K562 (cell line): Measurements from ENCODE around the gene TIPIN.

ENCODE experiments used
- EGR1 ChIP-seq: fragments of 450-650 bp; conservative IDR thresholded peaks from 2 replicates; pipeline ENCODE4 v1.6.1; 2017; ENCODE audit warnings: mild to moderate bottlenecking
- FOS ChIP-seq: IDR thresholded peaks from 3 replicates; pipeline ENCODE4 v1.6.1; 2011; ENCODE audit not compliant: insufficient read length; ENCODE audit errors: extremely low read depth
- FOXJ3 ChIP-seq: sonication (generic); formaldehyde crosslinking; IDR thresholded peaks from 2 replicates; pipeline ENCODE4 v1.4.0; 2020; ENCODE audit warnings: mild to moderate bottlenecking, missing genetic modification reagents
- IFI16 ChIP-seq: fragments of 250-450 bp; sonication (Bioruptor Pico); IDR thresholded peaks from 2 replicates; pipeline ENCODE4 v2.1.2; 2022; ENCODE audit warnings: mild to moderate bottlenecking, inconsistent platforms
- JUND ChIP-seq, 2 experiments: IDR thresholded peaks; 2 replicates in 1 of 2; 3 replicates in 1 of 2; pipeline ENCODE4 v1.6.1; 2011; ENCODE audit warnings: borderline replicate concordance in 2 of 2, low read depth in 2 of 2, low read length in 2 of 2, improper control_type of control experiment in 1 of 2, missing biosample characterization in 1 of 2, missing genetic modification characterization in 1 of 2, missing genetic modification reagents in 1 of 2
- LARP7 ChIP-seq: fragments of 450-650 bp; IDR thresholded peaks from 2 replicates; pipeline ENCODE4 v1.6.1; 2016
- NCOA4 ChIP-seq: fragments of 450-650 bp; IDR thresholded peaks from 2 replicates; pipeline ENCODE4 v1.6.1; 2018; ENCODE audit warnings: mild to moderate bottlenecking; ENCODE audit not compliant: partially characterized antibody
- RAD21 ChIP-seq, 2 experiments: fragments of 250-450 bp in 1 of 2; fragments of 450-650 bp in 1 of 2; sonication (Bioruptor Pico) in 1 of 2; formaldehyde crosslinking in 1 of 2; IDR thresholded peaks in 1 of 2; conservative IDR thresholded peaks in 1 of 2; 2 replicates each; pipeline versions ENCODE4 v1.4.0 to v1.8.0; 2020 to 2022; ENCODE audit warnings: mild to moderate bottlenecking in 2 of 2, moderate library complexity in 1 of 2
- ZBTB8A ChIP-seq: fragments of 450-650 bp; IDR thresholded peaks from 2 replicates; pipeline ENCODE4 v1.6.1; 2018; ENCODE audit warnings: mild to moderate bottlenecking, moderate library complexity; ENCODE audit not compliant: partially characterized antibody
- ZNF239 ChIP-seq: fragments of 250-450 bp; sonication (Bioruptor Pico); IDR thresholded peaks from 2 replicates; pipeline ENCODE4 v1.4.0; 2020; ENCODE audit warnings: mild to moderate bottlenecking
- TF ChIP-seq, protein P1 (sequence below), 3 experiments: IDR thresholded peaks in 2 of 3; conservative IDR thresholded peaks in 1 of 3; 2 replicates each; pipeline ENCODE4 v1.5.1; 2011 to 2012; ENCODE audit warnings: low read length in 3 of 3, mild to moderate bottlenecking in 3 of 3, control low read depth in 2 of 3, improper control_type of control experiment in 1 of 3, inconsistent platforms in 1 of 3, low read depth in 1 of 3, mixed read lengths in 1 of 3, moderate library complexity in 1 of 3; ENCODE audit not compliant: insufficient read depth in 2 of 3
- TF ChIP-seq, protein P2 (sequence below): fragments of 450-650 bp; IDR thresholded peaks from 2 replicates; pipeline ENCODE4 v1.6.1; 2016; ENCODE audit warnings: low read depth
- TF ChIP-seq, protein P3 (sequence below): IDR thresholded peaks from 2 replicates; pipeline ENCODE4 v1.6.1; 2014; ENCODE audit warnings: antibody characterized with exemption
- TF ChIP-seq, protein P4 (sequence below): sonication (generic); formaldehyde crosslinking; IDR thresholded peaks from 2 replicates; pipeline ENCODE4 v1.8.1; 2023; ENCODE audit warnings: mild to moderate bottlenecking, missing genetic modification reagents

DNA sequence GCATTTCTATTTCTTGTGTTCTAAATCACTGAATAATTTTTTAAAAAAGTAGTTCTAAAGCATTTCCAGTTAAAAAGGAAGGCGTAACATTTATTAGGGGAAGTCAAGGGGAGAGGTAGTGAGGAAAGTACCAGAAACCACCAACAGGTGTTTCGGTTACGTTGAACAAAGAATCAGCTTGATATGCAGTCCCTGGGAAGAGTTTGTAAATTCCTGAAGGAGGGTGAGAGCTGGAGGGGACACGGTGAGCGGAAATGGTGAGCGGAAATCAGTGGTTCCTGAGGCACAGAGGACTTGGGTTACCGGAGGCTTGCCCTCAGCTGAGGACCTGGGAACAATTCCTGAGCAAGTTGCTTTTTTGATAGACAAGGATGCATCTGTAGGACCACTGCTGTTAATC lies 48.0 kb upstream of the TIPIN start:
- TF ChIP-seq, protein P1, sequence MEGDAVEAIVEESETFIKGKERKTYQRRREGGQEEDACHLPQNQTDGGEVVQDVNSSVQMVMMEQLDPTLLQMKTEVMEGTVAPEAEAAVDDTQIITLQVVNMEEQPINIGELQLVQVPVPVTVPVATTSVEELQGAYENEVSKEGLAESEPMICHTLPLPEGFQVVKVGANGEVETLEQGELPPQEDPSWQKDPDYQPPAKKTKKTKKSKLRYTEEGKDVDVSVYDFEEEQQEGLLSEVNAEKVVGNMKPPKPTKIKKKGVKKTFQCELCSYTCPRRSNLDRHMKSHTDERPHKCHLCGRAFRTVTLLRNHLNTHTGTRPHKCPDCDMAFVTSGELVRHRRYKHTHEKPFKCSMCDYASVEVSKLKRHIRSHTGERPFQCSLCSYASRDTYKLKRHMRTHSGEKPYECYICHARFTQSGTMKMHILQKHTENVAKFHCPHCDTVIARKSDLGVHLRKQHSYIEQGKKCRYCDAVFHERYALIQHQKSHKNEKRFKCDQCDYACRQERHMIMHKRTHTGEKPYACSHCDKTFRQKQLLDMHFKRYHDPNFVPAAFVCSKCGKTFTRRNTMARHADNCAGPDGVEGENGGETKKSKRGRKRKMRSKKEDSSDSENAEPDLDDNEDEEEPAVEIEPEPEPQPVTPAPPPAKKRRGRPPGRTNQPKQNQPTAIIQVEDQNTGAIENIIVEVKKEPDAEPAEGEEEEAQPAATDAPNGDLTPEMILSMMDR (IDR thresholded peaks at IDR 0.05 in 2 of 3, conservative IDR thresholded peaks at IDR 0.05 in 1 of 3; ENCODE audit: insufficient read depth in 2 of 3, low read depth in 1 of 3, low read length in 3 of 3), result no peak
- no peak for TF ChIP-seq JUND (IDR thresholded peaks at IDR 0.05; ENCODE audit: borderline replicate concordance, low read depth, low read length)
- TF ChIP-seq JUND (tag; IDR thresholded peaks at IDR 0.05; ENCODE audit: borderline replicate concordance, low read depth, low read length), result no peak
- no peak for TF ChIP-seq FOS
- TF ChIP-seq, protein P2, sequence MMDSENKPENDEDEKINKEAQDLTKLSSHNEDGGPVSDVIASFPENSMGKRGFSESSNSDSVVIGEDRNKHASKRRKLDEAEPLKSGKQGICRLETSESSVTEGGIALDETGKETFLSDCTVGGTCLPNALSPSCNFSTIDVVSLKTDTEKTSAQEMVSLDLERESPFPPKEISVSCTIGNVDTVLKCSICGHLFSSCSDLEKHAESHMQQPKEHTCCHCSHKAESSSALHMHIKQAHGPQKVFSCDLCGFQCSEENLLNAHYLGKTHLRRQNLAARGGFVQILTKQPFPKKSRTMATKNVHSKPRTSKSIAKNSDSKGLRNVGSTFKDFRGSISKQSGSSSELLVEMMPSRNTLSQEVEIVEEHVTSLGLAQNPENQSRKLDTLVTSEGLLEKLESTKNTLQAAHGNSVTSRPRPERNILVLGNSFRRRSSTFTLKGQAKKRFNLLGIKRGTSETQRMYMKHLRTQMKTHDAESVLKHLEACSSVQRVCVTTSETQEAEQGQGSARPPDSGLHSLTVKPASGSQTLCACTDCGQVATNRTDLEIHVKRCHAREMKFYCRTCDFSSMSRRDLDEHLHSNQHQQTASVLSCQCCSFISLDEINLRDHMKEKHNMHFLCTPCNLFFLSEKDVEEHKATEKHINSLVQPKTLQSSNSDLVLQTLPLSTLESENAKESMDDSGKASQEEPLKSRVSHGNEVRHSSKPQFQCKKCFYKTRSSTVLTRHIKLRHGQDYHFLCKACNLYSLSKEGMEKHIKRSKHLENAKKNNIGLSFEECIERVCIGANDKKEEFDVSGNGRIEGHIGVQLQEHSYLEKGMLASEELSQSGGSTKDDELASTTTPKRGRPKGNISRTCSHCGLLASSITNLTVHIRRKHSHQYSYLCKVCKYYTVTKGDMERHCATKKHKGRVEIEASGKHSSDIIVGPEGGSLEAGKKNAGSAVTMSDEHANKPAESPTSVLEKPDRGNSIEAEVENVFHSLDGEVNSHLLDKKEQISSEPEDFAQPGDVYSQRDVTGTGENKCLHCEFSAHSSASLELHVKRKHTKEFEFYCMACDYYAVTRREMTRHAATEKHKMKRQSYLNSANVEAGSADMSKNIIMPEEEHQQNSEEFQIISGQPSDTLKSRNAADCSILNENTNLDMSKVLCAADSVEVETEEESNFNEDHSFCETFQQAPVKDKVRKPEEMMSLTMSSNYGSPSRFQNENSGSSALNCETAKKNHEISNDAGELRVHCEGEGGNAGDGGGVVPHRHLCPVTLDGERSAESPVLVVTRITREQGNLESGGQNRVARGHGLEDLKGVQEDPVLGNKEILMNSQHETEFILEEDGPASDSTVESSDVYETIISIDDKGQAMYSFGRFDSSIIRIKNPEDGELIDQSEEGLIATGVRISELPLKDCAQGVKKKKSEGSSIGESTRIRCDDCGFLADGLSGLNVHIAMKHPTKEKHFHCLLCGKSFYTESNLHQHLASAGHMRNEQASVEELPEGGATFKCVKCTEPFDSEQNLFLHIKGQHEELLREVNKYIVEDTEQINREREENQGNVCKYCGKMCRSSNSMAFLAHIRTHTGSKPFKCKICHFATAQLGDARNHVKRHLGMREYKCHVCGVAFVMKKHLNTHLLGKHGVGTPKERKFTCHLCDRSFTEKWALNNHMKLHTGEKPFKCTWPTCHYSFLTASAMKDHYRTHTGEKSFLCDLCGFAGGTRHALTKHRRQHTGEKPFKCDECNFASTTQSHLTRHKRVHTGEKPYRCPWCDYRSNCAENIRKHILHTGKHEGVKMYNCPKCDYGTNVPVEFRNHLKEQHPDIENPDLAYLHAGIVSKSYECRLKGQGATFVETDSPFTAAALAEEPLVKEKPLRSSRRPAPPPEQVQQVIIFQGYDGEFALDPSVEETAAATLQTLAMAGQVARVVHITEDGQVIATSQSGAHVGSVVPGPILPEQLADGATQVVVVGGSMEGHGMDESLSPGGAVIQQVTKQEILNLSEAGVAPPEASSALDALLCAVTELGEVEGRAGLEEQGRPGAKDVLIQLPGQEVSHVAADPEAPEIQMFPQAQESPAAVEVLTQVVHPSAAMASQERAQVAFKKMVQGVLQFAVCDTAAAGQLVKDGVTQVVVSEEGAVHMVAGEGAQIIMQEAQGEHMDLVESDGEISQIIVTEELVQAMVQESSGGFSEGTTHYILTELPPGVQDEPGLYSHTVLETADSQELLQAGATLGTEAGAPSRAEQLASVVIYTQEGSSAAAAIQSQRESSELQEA, result no peak
- TF ChIP-seq EGR1, result no peak
- TF ChIP-seq ZBTB8A, result no peak
- TF ChIP-seq NCOA4, result no peak
- TF ChIP-seq IFI16, result no peak
- no peak for TF ChIP-seq LARP7
- no peak for TF ChIP-seq ZNF239
- TF ChIP-seq FOXJ3 (CRISPR knock-in tag), result no peak
- TF ChIP-seq, protein P3, sequence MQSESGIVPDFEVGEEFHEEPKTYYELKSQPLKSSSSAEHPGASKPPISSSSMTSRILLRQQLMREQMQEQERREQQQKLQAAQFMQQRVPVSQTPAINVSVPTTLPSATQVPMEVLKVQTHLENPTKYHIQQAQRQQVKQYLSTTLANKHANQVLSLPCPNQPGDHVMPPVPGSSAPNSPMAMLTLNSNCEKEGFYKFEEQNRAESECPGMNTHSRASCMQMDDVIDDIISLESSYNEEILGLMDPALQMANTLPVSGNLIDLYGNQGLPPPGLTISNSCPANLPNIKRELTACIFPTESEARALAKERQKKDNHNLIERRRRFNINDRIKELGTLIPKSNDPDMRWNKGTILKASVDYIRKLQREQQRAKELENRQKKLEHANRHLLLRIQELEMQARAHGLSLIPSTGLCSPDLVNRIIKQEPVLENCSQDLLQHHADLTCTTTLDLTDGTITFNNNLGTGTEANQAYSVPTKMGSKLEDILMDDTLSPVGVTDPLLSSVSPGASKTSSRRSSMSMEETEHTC, result no peak
- TF ChIP-seq, protein P4, sequence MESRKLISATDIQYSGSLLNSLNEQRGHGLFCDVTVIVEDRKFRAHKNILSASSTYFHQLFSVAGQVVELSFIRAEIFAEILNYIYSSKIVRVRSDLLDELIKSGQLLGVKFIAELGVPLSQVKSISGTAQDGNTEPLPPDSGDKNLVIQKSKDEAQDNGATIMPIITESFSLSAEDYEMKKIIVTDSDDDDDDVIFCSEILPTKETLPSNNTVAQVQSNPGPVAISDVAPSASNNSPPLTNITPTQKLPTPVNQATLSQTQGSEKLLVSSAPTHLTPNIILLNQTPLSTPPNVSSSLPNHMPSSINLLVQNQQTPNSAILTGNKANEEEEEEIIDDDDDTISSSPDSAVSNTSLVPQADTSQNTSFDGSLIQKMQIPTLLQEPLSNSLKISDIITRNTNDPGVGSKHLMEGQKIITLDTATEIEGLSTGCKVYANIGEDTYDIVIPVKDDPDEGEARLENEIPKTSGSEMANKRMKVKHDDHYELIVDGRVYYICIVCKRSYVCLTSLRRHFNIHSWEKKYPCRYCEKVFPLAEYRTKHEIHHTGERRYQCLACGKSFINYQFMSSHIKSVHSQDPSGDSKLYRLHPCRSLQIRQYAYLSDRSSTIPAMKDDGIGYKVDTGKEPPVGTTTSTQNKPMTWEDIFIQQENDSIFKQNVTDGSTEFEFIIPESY (CRISPR knock-in tag), result no peak
- no peak for TF ChIP-seq RAD21 (CRISPR knock-in tag; conservative IDR thresholded peaks at IDR 0.05 in 1 of 2, IDR thresholded peaks at IDR 0.05 in 1 of 2)
